ENCODE data around the gene NDUFA5.
"Not testable (repeated sequence)": the region's sequence is repeated elsewhere in the genome, so short reads cannot be mapped to it uniquely, and the experiment has no call there.

NDUFA5 gene

DNA sequence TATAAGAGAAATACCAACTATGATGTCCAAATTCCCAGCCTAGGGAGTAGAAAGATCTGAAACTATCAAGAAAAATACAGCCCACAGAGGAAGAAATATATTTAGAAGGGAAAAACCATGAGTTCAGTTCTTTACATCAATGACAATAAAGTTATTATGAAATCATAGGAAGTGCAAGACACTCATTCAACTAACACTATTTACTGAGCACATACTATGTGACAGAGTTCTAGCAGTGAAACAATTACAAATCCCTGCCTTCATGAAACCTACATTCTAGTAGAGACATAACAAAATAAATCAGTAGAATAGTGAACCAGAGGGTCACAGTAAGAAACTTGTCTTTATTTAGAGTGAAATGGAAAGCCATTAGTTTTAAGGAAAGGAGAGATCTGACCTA, 2.1 kb downstream of the NDUFA5 start:
- no peak for DNase-seq

DNA sequence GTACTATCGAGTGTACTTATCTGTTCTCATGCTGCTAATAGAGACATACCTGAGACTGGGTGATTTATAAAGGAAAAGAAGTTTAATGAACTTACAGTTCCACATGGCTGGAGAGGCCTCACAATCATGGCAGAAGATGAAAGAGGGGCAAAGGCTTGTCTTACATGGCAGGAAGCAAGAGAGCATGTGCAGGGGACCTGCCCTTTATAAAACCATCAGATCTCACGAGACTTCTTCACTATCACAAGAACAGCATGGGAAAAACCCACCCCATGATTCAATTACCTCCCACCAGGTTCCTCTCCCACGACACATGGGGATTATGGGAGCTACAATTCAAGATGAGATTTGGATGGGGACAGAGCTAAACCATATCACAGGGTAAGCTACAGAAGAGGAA, 4.5 kb downstream of the NDUFA5 start:
- DNase-seq = no peak

DNA sequence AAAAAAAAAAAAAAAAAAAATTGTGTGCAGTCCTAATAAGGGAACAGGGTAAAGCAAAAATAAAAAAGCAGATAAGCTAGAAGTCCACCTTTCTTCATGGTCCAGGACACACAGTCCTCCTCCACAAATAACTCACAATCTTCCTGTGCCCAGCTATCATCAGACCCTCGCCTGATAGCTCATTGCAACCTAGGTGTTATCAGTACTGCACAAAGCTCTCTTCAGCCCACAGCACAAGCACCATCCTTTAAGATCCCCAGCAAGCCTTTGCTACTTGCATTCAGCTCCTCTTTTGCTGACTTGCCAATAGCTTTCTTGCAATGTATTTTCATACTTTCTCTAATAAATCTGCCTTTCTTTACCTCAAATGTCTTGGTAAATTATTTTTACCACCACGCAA, 5.0 kb downstream of the NDUFA5 start:
- no peak for DNase-seq

DNA sequence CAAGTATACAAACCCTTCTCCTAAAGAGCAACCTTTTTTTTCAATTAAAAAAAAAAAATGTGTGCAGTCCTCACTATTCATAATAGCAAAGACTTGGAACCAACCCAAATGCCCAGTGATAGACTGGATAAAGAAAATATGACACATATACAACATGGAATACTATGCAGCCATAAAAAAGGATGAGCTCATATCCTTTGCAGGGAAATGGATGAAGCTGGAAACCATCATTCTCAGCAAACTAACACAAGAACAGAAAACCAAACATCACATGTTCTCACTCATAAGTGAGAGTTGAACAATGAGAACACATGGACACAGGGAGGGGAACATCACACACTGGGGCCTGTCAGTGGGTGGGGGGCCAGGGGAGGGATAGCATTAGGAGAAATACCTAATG, 5.5 kb downstream of the NDUFA5 start:
- DNase-seq = not testable (repeated sequence)

DNA sequence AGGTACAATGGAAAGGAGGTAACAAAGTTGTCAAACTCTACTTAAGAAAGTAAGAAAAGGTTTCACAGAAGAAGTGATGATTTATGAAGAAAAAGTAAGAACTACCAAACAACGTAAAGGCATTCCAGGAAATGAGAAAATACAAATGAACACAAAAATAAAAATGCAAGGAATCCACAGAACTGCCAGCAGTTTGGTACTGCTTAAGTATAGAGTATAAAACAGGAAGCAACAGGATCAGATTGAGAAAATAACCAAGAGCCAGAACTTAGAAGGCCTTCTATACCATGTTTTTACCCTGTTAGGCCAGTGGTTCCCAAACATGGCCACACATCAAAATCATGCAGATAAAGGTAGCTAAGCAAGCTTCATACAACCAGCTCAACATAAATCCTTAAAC, 9.2 kb downstream of the NDUFA5 start:
- DNase-seq = no peak

DNA sequence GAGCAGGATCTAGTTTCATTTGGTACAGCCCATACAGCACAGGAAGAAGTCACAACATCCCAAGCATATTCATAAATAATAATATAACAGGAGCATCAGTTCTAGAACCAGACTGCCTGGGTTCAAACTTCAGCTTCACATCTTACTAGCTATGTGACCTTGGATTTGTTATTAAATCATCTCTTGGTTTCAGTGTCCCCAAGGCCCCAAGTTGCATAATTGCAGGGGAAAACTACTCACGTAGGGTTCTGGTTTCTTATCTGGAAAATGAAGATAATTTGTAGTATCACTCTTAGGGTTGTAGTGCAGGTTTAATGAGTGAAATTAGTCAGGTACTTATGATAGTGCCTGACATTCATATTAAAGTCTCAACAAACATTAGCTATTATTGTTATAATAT, 17.7 kb downstream of the NDUFA5 start:
- DNase-seq = no peak

DNA sequence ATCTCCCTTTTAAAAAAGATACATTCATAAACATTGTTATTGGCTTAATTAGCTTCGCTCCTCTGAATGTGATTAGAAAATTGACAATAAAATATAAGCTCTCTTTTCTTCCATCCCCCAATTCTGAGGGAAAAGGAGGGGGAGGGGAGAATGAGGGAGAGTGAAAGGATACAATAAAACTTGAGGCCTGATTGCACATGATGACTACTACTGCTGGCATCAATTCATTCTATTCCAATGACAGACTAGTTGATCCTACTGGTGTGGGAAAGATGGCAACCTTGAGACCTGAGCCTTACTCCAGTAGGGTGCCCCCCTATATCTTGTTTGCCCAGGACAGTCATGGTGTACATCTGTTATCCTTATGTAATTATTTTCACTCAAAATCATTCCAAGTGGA, 18.7 kb downstream of the NDUFA5 start:
- DNase-seq = no peak

DNA sequence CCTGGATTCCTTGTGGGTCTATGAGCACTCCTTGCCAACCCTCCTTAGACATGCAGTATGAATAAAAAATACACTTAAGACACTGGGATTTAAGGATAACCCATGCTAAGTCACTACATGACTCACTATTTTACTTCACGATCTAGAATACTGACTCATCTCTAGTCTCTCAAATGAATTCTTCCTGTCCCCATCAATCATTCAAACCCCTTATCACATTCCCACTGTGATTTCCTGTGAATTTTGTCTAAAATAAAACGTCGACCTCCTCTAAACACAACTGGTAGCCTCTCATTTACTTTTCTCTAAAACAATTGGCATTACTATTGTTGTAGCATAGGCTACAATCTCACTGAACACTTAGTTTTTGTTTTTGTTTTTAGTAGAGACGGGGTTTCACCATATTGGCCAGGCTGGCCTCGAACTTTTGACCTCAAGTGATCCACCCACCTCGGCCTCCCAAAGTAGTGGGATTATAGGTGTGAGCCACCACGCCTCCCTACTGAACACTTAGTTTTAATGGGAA, 19.4 kb downstream of the NDUFA5 start:
- DNase-seq = no peak

DNA sequence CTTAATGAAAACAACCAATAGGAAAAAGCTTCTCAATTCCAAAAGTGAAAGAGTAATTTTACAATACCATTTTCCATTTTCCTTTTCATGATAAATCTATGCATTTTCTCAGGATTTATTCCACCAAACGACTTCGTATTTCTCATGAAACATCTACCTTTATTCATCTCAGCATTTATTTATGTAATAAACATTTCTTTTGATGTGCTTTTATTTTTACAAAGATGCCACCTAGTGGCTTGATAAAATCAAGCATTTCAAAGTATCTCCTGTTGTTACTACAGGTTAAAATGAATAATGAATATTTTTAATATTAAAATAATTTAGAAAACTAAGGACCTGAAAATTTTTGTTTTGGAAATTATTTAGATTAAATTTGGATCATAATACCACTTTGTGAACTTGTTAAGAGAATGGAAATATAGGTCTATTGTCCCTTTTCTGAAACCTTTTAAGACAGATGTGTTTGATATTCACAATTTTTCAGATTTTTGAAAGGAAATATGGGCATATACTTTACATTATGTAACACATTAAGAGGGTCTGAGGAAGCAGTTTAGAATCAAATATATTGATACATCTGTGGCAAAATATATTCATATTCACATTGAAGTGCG, 20.5 kb downstream of the NDUFA5 start:
- no peak for DNase-seq

DNA sequence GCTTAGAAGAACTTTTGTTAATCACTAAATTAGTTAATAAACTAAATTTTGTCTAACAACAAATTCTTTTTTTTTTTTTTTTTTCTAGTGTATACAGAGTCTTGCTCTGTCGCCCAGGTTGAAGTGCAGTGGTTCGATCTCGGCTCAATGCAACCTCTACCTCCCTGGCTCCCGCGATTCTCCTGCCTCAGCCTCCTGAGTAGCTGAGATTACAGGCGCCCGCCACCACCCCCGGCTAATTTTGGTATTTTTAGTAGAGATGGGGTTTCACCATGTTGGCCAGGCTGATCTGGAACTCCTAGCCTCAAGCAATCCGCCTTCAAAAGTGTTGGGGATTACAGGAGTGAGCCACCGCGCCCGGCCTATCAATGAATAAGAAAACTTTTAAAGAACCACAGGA, 22.1 kb downstream of the NDUFA5 start:
- no peak for DNase-seq

DNA sequence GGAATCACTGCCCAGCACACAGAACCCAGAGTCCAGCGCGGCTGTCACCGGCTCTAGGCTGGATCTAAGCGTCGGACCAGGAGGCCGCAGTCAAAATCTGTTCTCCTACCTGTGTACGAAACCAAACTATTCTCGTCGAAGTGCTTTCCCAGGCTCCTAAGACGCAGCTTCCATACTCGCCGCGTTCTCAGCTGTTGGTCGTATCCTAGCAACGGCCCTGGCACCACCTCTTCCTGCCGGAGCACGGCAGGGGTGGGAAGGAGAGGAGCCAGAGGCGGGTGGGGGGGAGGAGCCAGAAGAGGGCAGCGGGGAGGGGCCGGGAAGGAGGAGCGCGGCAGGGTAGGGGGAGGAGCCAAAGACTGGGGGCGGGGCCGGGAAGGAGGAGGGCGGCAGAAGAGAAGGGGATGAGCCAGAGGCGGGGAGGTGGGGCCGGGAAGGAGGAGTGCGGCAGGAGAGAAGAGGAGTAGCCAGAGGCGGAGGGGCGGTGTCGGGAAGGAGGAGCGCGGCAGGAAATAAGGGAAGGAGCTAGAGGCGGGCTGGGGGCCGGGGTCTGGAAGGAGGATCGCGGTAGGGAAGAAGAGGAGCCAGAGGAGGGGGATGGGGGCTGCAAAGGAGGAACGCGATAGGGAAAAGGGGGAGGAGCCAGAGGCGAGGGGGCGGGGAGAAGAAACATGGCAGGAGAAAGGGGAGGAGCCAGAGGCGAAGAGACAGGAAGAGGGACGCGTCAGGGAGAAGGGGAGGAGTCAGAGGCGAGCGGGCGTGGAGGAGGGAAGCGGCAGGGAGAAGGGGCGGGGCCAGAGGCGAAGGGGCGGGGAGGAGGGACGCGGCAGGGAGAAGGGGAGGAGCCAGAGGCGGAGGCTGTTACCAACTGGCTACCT, 23.0 kb downstream of the NDUFA5 start, which contains the start of gene IQUB:
IQUB (minus strand) TSS at position 213 of the 878 bp plus-strand sequence. CDS start 22,255 bp downstream, outside the sequence.
- peak; percentile 98 for DNase-seq

DNA sequence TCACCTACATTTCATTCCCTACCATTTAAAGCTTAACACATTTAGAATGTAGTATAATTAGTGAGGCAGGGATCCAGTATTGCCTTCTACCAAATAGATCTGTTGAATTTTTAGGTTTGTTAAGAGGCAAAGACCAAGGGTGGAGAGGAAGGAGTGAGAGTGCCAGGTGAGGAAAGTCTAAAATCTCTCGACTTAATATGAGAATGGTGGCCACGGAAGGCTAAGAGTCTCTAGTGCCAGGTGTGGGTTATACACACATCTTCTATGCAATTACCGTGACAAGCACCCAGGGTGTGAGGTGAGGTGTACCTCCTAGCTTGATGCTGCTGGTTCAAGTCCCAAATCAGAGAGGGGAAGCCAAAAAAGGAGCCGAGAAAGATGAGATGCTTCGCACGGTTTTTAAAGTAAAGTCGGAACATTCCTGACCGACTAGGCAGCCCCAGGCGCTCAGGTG, 23.7 kb downstream of the NDUFA5 start:
- no peak for DNase-seq

DNA sequence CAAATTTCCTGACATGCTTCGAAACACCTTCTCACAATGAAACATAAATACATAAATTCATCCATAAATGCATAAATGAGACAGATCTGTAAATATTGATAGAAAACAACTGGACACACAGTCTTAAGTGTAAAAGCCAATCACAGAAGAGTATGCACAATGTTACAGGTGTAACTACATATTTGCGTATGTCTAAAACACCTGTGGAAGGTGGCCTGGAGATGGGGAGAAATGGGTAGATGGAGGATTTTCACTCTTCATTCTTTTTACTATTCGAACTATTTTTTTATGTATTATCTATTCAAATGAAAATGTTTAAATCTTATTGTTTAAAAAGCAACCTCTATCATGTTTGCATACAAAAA, 24.1 kb downstream of the NDUFA5 start:
- no peak for DNase-seq

DNA sequence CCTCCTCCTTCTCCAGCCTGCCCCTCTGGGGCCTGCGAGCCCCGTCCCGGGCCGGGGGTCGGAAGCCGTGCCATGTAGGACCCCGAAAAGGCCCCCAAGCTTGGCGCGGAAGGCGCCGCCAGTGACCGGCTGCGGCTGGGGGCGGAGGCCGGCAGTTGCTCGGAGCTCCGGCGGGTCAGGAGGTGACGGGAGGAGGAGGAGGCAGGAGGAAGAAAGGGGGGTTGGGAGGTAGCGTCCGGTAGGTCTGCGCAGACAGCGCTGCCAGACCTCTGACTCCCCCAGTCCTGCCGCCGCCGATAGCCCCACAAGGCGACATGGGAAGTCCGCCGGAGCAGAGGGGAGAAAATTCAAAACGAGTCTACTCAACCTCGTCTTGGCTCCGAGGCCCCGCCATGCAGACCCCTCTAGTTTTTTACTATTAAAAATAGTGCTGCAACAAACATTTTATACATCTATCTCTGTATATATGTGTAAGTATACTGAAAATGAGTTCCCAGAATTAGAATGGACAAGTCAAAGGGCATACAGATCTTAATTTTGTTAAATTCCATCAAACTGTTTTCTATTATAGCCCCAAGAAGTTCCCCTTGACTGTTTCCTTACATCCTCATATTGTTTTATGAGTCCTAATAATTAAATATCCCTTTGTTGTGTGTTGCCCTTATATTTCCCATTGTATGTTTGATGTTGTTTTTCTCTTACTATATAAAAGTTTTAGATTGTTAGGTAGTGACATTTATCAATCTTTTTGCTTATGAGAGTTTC, 24.6 kb downstream of the NDUFA5 start:
- not testable (repeated sequence) for DNase-seq

DNA sequence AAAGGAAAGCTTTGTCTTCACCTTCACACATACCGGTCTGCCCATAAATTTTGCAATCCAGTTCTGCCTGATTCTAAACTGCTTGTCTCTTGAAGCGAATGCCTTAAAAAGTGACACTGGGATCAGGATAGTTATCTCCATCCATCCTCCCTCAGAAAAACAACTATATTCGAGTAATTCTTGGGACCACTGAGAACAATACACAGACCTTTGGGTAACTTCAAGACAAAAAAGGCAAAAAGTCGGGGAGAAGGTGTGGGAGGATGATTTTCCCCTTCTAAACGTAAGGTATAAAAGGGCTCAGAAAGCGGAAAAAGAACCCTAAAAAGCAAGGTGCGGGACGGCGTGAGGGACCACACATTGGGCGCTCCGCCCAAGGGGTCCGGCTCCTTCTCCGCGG, 25.3 kb downstream of the NDUFA5 start:
- DNase-seq = not testable (repeated sequence)

DNA sequence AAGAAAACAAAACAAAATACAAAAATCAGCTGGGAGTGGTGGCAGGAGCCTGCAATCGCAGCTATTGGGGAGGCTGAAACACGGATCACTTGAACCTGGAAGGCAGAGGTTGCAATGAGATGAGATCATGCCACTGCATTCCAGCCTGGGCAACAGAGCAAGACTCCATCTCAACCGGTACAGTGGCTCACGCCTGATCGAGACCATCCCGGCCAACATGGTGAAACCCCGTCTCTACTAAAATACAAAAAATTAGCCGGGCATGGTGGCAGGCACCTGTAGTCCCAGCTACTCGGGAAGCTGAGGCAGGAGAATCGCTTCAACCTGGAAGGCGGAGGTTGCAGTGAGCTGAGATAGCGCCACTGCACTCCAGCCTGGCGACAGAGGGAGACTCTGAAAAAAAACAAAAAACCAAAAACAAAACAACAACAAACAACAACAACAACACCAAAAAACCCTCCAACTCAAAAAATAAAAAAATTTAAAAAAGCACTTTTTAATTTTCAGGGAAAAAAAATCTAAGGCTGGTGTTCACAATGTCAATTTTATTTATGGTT, 27.5 kb downstream of the NDUFA5 start:
- not testable (repeated sequence) for DNase-seq

DNA sequence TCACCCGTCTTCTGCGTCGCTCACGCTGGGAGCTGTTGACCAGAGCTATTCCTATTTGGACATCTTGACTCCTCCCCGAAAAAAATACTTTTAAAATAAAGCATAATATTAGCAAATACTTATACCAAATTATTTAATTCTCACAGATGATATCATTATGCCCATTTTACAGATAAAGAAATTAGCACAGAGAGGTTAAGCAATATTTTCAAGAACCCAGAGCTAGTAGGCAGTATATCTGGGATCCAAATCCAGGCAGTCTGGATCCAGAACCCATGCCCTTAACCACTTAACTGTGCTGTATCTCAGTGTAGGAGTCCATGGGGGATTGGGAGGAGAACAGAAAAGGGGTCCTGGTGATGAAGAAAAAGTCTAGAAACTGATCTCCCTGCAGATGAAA, 29.4 kb downstream of the NDUFA5 start:
- DNase-seq = no peak

DNA sequence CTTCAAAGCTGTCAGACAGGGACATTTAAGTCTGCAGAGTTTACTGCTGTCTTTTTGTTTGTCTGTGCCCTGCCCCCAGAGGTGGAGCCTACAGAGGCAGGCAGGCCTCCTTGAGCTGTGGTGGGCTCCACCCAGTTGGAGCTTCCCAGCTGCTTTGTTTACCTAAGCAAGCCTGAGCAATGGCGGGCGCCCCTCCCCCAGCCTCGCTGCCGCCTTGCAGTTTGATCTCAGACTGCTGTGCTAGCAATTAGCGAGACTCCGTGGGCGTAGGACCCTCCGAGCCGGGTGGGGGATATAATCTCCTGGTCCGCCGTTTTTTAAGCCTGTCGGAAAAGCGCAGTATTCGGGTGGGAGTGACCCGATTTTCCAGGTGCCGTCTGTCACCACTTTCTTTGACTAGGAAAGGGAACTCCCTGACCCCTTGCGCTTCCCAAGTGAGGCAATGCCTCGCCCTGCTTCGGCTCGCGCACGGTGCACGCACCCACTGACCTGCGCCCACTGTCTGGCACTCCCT, 29.8 kb downstream of the NDUFA5 start:
- not testable (repeated sequence) for DNase-seq

DNA sequence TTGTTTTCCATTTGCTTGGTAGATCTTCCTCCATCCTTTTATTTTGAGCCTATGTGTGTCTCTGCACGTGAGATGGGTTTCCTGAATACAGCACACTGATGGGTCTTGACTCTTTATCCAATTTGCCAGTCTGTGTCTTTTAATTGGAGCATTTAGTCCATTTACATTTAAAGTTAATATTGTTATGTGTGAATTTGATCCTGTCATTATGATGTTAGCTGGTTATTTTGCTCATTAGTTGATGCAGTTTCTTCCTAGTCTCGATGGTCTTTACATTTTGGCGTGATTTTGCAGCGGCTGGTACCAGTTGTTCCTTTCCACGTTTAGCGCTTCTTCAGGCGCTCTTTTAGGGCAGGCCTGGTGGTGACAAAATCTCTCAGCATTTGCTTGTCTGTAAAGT, 31.1 kb downstream of the NDUFA5 start:
- DNase-seq = not testable (repeated sequence)

DNA sequence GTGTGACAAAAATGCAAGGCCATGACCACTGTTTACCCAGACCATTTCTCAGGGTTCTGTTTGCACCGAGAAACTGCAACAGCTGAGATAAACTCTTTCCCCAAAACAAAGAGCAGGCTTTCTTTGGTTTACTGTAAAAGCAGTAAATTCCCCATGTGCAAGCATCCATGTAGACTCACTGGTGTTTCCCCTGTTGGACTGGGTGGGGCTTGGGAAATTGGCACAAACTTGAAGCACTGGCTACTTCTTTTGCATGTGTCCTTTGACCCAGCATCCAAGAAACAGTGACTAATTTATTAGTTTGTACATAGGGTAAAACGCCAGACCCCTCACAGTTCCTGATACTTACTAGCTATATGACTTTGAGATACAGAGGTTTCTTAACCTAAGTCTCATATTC, 35.6 kb downstream of the NDUFA5 start:
- no peak for DNase-seq

DNA sequence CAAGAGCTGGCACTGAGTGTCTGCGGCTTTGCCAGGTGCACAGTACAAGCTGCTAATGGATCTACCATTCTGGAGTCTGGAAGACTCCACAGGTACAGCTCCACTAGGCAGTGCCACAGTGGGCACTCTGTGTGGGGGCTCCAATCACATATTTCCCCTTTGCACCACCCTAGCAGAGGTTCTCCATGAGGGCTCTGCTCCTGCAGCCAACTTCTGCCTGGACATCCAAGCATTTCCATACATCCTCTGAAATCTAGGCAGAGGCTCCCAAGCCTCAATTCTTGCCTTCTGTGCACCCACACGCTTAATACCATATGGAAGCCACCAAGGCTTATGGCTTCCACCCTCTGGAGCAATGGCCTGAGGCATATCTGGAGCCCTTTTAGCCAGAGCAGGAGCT, 52.4 kb downstream of the NDUFA5 start:
- no peak for DNase-seq

DNA sequence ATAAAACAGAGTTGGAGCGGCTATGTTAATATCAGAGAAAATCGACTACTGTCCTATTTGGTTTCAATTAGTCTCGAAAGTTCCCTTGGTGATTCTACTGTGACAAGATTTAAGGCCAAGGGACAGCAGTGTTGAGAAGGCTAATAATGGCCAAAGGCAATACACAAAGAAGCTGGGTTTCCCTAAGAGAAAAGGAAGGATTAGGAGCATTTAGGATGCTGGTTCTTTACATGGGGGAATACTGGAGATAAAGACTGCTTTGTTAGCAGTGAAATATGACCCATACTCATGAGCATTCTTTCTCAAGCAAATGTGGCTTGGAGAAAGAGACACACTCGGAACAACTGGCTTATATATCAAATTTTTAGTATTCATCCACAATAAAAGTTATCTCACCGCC, 55.4 kb downstream of the NDUFA5 start:
- no peak for DNase-seq

Measured in stimulated activated naive CD4-positive, alpha-beta T cell treated with Interleukin-2 at 50 U/mL for 16 hours (primary cell).